SK-N-MC (cell line): ENCODE results near the gene AATF.

Experiments
- DNase-seq: peaks from one replicate; pipeline ENCODE4 v3.0.0-alpha.2; 2011; ENCODE audit warnings: low read depth, low spot score
- H3K27ac ChIP-seq: fragments of 200-600 bp; sonication (generic); 2 replicates; pipeline ENCODE4 v1.5.1; 2016; ENCODE audit warnings: mixed run types
- H3K36me3 ChIP-seq: fragments of 200-600 bp; sonication (generic); 2 replicates; pipeline ENCODE4 v1.6.1; 2017; ENCODE audit warnings: antibody characterized with exemption, low read length, mixed read lengths; ENCODE audit not compliant: insufficient read depth
- H3K4me3 ChIP-seq: fragments of 200-600 bp; sonication (generic); 2 replicates; pipeline ENCODE4 v1.5.1; 2016
- H3K9ac ChIP-seq: fragments of 200-600 bp; sonication (generic); 2 replicates; pipeline ENCODE4 v1.8.0; 2017; ENCODE audit warnings: mixed run types, mixed read lengths; ENCODE audit not compliant: insufficient read length
- H3K9me3 ChIP-seq: fragments of 200-600 bp; sonication (generic); 2 replicates; pipeline ENCODE4 v1.6.1; 2017; ENCODE audit warnings: low read depth, mild to moderate bottlenecking, antibody characterized with exemption, low read length, moderate library complexity, mixed read lengths
- EZH2 ChIP-seq: fragments of 200-600 bp; sonication (generic); IDR thresholded peaks from one replicate; pipeline ENCODE4 v1.6.1; 2017; ENCODE audit warnings: antibody characterized with exemption
- FOXP2 ChIP-seq: optimal IDR thresholded peaks from 2 replicates; pipeline ENCODE3; 2011; ENCODE audit warnings: mild to moderate bottlenecking, moderate library complexity; ENCODE audit not compliant: insufficient read depth; ENCODE audit errors: extremely low read length, control extremely low read depth
- POLR2AphosphoS5 ChIP-seq: IDR thresholded peaks from 2 replicates; pipeline ENCODE4 v1.6.1; 2012; ENCODE audit warnings: mild to moderate bottlenecking, low read depth, low read length, borderline replicate concordance

The AATF gene

DNA sequence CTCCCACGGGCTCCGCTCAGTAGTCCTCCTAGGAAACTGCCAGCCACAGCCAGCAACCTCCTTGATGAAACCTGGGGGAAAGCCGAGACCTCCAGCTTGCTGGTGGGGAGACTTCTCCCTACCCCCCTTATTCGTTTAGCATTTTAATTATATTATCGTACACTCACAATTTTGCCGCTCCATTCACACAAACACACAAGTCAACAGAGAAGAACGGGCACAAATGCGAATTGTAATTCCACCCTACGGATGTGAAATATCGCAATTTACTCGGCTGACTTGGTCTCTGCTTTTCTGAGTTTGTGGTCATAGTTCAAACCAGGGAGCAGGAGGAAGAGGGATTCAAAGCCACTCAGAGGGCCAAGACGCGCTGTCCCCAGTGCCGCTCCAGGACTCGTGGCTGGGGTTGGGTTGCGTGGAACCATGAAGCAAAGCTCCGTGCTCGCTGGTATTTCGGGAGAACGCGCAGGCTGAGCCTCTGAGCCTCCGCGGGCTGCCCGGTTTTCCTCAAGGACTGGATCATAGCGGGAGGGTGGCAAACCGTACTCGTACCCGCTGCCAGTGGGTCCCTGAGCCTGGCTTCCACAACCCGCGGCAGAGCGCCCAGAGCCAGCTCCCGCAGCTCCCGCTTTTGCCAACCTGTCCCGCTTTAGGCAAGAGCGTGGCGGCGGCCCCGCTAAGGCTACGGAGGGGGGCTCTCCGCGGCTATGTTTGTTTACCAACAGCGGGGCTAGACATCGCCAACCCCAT, 9.5 kb upstream of the AATF start:
- Histone ChIP-seq H3K4me3 (peak overlapping the region; percentile 21), H3K27ac (no peak overlapping the region)
- DNase-seq, result no peak

DNA sequence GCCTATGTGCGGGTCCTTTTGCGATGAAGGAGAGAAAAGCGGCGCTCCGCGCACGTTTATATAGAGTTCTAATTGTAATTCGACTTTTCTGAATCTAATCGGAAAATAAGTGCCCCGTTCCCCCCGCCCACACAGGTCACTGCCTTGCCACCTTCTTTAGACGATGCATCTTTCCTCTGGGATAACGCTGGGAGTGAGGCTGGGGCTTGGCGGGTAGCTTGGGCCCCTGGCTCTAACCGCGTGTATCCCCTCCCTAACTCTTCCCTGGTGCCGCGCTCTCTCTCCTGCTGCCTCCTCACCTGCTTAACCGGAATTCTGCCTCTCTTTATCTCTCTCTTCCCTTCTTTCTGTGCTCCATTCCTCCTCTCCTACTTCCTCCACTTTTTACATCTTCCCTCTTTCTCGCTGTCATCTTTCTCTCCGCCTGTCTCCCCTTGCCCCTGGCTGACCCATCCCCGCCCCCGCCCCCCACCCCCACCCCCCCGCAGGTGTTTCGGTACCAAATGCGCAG, 8.9 kb upstream of the AATF start:
- Histone ChIP-seq H3K9ac (no peak overlapping the region), H3K36me3 (no peaks in the 10 kb centered on the region), H3K9me3 (no peaks in the 10 kb centered on the region), H3K4me3 (peak overlapping the region; percentile 21), H3K27ac (no peak overlapping the region)
- TF ChIP-seq POLR2AphosphoS5 (no peak), EZH2 (peak; percentile 29)
- no peak for DNase-seq

More for the DNA sequence above, 9.5 kb upstream of the AATF start:
- no peaks in the 10 kb centered on the region for H3K9me3 ChIP-seq
- TF ChIP-seq POLR2AphosphoS5 (no peak), EZH2 (peak; percentile 88), FOXP2 (no peak)
- no peak overlapping the region for H3K9ac ChIP-seq
- H3K36me3 ChIP-seq, result no peaks in the 10 kb centered on the region

DNA sequence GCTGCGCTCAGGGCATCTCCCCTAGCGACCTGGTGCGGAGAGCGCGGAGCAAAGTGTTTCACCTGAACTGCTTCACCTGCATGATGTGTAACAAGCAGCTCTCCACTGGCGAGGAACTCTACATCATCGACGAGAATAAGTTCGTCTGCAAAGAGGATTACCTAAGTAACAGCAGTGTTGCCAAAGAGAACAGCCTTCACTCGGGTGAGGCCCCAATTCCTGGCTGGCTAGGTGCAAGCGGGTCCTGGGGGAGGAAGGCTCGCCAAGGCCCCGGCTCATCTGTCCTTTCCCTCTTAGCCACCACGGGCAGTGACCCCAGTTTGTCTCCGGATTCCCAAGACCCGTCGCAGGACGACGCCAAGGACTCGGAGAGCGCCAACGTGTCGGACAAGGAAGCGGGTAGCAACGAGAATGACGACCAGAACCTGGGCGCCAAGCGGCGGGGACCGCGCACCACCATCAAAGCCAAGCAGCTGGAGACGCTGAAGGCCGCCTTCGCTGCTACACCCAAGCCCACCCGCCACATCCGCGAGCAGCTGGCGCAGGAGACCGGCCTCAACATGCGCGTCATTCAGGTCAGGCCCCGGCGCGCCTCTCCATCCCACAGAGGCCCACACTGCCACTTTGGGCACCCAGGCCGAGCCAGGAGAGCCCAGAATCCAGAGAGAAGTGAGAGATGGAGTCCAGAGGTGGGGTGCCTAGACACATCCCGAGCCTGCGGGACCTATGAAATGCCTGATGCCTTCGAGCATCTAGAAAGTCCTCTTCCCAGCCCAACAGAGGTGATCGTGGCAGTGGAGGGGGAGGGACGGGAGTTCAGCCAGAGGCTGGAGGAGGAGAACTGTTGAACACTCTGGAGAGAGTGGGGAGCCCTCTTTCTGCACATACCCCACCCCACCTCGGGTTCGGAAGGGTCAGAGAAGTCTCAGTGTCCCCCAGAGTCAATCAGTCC, 8.2 kb upstream of the AATF start:
- no peak for TF ChIP-seq FOXP2
- TF ChIP-seq EZH2, result peak; percentile 2
- no peak for DNase-seq
- Histone ChIP-seq H3K4me3 (no peak overlapping the region), H3K9me3 (no peaks in the 10 kb centered on the region), H3K27ac (no peak overlapping the region), H3K9ac (no peak overlapping the region), H3K36me3 (no peaks in the 10 kb centered on the region)

DNA sequence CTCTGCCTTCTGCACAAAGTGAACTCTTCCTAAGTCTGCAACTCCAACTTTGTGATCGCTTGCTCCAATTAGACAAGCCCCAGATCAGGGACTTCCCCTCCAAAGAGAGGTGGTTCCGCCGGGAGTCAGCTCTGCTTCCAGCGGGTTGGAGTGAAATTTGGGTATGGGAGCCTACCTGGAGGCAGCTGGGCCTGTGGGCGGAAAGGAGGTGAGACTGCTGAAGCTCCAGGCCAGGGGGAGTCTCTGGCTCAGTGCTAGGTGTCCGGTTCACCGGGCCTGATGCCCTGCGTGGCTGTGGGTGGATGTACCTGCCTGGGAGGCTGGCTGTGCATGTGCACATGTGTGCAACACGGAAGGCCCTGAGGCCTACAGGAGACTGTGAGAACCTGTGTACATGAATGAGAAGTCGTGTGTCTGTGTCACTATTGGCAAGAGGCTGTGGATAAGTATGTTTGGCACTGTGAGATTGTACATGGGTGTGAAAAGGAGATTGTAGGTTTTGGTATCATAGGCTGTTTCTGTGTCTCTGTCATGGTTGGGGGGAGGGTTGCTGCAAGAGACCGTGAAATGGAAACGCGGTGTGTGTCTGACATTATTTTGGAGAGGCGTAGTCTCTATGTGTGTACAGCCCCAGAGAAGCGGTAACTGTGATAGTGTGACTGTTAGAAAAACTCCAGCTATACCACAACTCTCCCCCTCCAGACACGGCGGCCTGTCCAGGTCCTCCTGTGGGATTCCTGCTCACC, 7.3 kb upstream of the AATF start:
- TF ChIP-seq FOXP2, result no peak
- TF ChIP-seq EZH2, result no peak
- TF ChIP-seq POLR2AphosphoS5, result no peak
- Histone ChIP-seq H3K9me3 (no peaks in the 10 kb centered on the region), H3K36me3 (no peaks in the 10 kb centered on the region), H3K9ac (no peak overlapping the region), H3K27ac (no peak overlapping the region), H3K4me3 (no peak overlapping the region)
- no peak for DNase-seq

DNA sequence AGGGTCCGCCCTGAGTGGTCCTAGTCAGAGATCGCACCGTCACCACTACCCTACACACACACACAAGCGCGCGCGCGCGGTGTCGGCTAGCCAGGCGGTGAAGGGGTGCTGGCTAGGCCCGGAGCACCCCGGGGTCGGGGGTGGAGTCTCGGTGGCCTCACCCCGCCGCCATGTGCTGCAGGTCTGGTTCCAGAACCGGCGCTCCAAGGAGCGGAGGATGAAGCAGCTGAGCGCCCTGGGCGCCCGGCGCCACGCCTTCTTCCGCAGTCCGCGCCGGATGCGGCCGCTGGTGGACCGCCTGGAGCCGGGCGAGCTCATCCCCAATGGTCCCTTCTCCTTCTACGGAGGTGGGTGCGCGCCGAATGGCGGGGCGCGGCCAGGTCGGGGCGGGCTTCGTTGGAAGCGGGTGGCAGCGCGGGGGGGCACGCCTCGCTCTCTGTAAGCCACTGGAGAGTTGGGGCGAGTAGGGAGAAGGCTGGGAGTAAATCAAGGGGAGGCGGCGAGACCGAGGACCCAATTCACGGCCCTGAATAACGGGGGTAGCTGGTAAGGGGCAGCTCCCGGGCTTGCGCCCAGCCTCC, 6.6 kb upstream of the AATF start:
- no peaks in the 10 kb centered on the region for H3K9me3 ChIP-seq
- TF ChIP-seq EZH2, result no peak
- no peak for TF ChIP-seq FOXP2
- TF ChIP-seq POLR2AphosphoS5, result no peak
- 0 out of 2 replicates have a peak overlapping the region, but pooled peaks have one; percentile 7 for H3K4me3 ChIP-seq
- no peak for DNase-seq
- H3K27ac ChIP-seq, result no peak overlapping the region
- no peak overlapping the region for H3K9ac ChIP-seq
- H3K36me3 ChIP-seq, result no peaks in the 10 kb centered on the region

DNA sequence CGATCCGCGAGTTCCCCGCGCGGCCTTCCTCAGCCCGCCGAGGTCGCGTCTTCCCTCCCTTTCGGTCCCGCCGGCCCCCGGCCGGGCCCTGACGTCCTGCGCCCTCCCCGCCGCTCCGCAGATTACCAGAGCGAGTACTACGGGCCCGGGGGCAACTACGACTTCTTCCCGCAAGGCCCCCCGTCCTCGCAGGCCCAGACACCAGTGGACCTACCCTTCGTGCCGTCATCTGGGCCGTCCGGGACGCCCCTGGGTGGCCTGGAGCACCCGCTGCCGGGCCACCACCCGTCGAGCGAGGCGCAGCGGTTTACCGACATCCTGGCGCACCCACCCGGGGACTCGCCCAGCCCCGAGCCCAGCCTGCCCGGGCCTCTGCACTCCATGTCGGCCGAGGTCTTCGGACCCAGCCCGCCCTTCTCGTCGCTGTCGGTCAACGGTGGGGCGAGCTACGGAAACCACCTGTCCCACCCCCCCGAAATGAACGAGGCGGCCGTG, 6.1 kb upstream of the AATF start:
- Histone ChIP-seq H3K9me3 (no peaks in the 10 kb centered on the region), H3K4me3 (0 out of 2 replicates have a peak overlapping the region, but pooled peaks have one; percentile 7), H3K36me3 (no peaks in the 10 kb centered on the region), H3K9ac (no peak overlapping the region), H3K27ac (no peak overlapping the region)
- TF ChIP-seq FOXP2 (no peak), POLR2AphosphoS5 (no peak), EZH2 (peak; percentile 8)
- DNase-seq, result no peak

DNA sequence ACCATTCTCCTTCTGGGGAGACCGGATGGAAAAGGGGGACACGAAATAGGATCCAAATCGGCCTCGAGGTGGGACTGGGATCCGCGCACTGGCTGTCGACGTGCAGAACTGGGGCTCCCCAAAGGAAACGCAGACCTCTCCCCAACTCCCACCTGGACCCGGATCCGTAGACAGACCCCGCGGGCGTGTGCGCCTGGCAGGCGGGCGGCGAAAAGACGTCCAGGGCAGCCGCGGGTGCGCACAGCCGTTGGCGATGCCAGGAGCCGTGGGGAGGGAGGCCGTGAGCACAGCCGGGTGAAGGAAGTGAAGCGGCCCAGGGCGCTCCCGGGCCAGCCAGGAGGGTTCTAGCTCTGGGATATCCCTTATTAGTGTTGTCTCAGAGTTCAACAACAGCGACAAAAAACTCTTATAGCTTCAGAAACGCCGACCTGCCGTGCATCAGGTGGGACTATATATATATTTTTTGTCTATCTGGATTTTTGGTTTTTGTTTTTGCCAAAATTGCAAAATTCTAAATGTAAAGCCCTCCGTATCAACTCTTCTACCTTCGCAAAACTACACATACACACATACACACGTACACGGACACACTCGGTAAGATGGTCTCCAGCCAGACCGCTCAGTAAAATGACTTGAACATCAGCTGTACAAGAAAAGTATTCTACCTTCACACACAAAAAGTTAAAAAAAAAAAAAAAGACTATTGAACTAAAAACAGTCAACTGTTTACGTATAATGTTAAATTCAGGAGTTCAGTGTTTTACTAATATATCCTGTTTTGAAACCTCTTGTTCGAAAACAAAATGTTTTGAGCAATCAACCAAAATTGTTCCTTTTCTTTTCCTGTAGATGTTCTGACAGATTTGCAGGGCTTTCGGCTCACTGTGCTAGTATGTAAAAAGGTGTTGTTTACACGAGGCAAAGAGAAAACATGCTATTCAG, 5.2 kb upstream of the AATF start:
- TF ChIP-seq FOXP2, result no peak
- peak; percentile 64 for TF ChIP-seq EZH2
- Histone ChIP-seq H3K9ac (no peak overlapping the region), H3K27ac (no peak overlapping the region), H3K4me3 (no peak overlapping the region), H3K9me3 (no peaks in the 10 kb centered on the region), H3K36me3 (no peaks in the 10 kb centered on the region)
- no peak for DNase-seq
